CD4-positive, alpha-beta memory T cell (primary cell): ENCODE data around the gene SLC43A2. TPM values are rescaled to one million over a fixed set of nuclear protein-coding genes. Genes with fewer than 3 reads are reported as not detected.
A peak's percentile ranks its signal among the peaks of the same experiment; 100 is the strongest.

Experiments used
- CTCF ChIA-PET: fragments of 350-600 bp; sonication (Branson Sonifier 250); formaldehyde crosslinking; loops from one replicate; lab custom pipeline; 2021; ENCODE audit warnings: inconsistent platforms; ENCODE audit not compliant: partially characterized antibody; lab: Charles Lee
- POLR2A ChIA-PET: fragments of 350-600 bp; sonication (Branson Sonifier 250); formaldehyde crosslinking; loops from one replicate; lab custom pipeline; 2021; ENCODE audit not compliant: partially characterized antibody; lab: Charles Lee
- DNase-seq, 5 donors: peaks; one replicate each; pipeline versions ENCODE4 v3.0.0 to v3.0.0-alpha.2; 2020 to 2022; ENCODE audit warnings: mixed read lengths in 1 of 5
- H3K27ac ChIP-seq: one replicate; pipeline ENCODE4 v1.7.0; 2013; ENCODE audit warnings: low read depth, low read length
- H3K27me3 ChIP-seq: 2 replicates; pipeline ENCODE4 v1.7.0; 2013; ENCODE audit warnings: mild to moderate bottlenecking, low read length, moderate library complexity; ENCODE audit not compliant: insufficient read depth
- H3K36me3 ChIP-seq: 2 replicates; pipeline ENCODE4 v1.7.0; 2013; ENCODE audit warnings: mild to moderate bottlenecking, low read length, moderate library complexity; ENCODE audit not compliant: insufficient read depth
- H3K4me1 ChIP-seq: 2 replicates; pipeline ENCODE4 v1.7.0; 2013; ENCODE audit warnings: mild to moderate bottlenecking, low read length, moderate library complexity; ENCODE audit not compliant: insufficient read depth
- H3K4me3 ChIP-seq, 2 donors: one replicate each; pipeline ENCODE4 v1.7.0; 2013; ENCODE audit warnings: low read length in 2 of 2, mild to moderate bottlenecking in 1 of 2
- H3K9me3 ChIP-seq, 2 donors: one replicate each; pipeline ENCODE4 v1.7.0; 2013; ENCODE audit warnings: low read length in 2 of 2, control low read depth in 1 of 2; ENCODE audit not compliant: control insufficient read depth in 1 of 2
- H3K27ac Mint-ChIP-seq, 7 donors: one replicate each; pipeline ENCODE4 v1.8.0; 2020 to 2021; ENCODE audit warnings: mixed read lengths in 7 of 7, mild to moderate bottlenecking in 6 of 7, inconsistent platforms in 3 of 7, moderate library complexity in 3 of 7
- H3K27me3 Mint-ChIP-seq, 2 donors: one replicate each; pipeline ENCODE4 v1.8.0; 2020 to 2021; ENCODE audit warnings: mixed read lengths in 2 of 2
- H3K36me3 Mint-ChIP-seq, 2 donors: one replicate each; pipeline ENCODE4 v1.8.0; 2020 to 2021; ENCODE audit warnings: mixed read lengths in 2 of 2, inconsistent platforms in 1 of 2, mild to moderate bottlenecking in 1 of 2
- H3K4me1 Mint-ChIP-seq, 4 donors: one replicate each; pipeline ENCODE4 v1.8.0; 2020 to 2021; ENCODE audit warnings: mixed read lengths in 4 of 4, mild to moderate bottlenecking in 1 of 4
- H3K4me3 Mint-ChIP-seq, 8 donors: one replicate each; pipeline ENCODE4 v1.8.0; 2020 to 2021; ENCODE audit warnings: mixed read lengths in 8 of 8, mild to moderate bottlenecking in 7 of 8, moderate library complexity in 6 of 8, inconsistent platforms in 3 of 8
- H3K9me3 Mint-ChIP-seq, 8 donors: one replicate each; pipeline ENCODE4 v1.8.0; 2020 to 2021; ENCODE audit warnings: mixed read lengths in 8 of 8, mild to moderate bottlenecking in 5 of 8, inconsistent platforms in 3 of 8, moderate library complexity in 1 of 8
- intact Hi-C: fragments of 100-400 bp; cut with micrococcal nuclease; formaldehyde crosslinking; loops from one replicate; pipeline ENCODE4 v1.15.1; 2023
- polyA plus RNA-seq, 2 donors: library from polyadenylated mRNA; unstranded; fragments of 300-500 nt; fragmentation: Illumina TruSeq; gene quantifications; one replicate each; pipeline ENCODE4 v1.2.3, GENCODE V29; 2021
- total RNA-seq, 2 experiments: library from RNA; stranded (reverse); gene quantifications; one replicate each; pipeline ENCODE4 v1.2.3, GENCODE V29; 2021

Gene SLC43A2
- total and polyA plus RNA-seq, 4 experiments from 2014 or later: 0.56 to 3.3 (median 1.3) TPM

GRCh38 chr17:1608676-1609075 lies 20.0 kb downstream of the SLC43A2 start:
- DNase-seq: no peak
- Mint-ChIP-seq H3K4me1 (peaks cover 0 to 4% (median 1%) of the 10 kb centered on the region in 4 donors), H3K36me3 (no peaks in the 10 kb centered on the region), H3K27ac (peak overlapping the region in 1 of 7 donors; percentile 51), H3K9me3 (no peaks in the 10 kb centered on the region), H3K4me3 (no peak overlapping the region), H3K27me3 (peaks cover 0 to 2% of the 10 kb centered on the region in 2 donors)
- POLR2A ChIA-PET: no interaction called here
- Histone ChIP-seq H3K36me3 (no peaks in the 10 kb centered on the region), H3K27me3 (no peaks in the 10 kb centered on the region), H3K4me1 (no peaks in the 10 kb centered on the region), H3K4me3 (no peak overlapping the region), H3K27ac (no peak overlapping the region), H3K9me3 (no peaks in the 10 kb centered on the region)
- CTCF ChIA-PET: no interaction called here
- intact Hi-C loops: no loop called here

GRCh38 chr17:1607971-1608320 lies 20.7 kb downstream of the SLC43A2 start:
- Histone ChIP-seq H3K27me3 (no peaks in the 10 kb centered on the region), H3K4me3 (no peak overlapping the region), H3K27ac (no peak overlapping the region), H3K9me3 (no peaks in the 10 kb centered on the region), H3K4me1 (no peaks in the 10 kb centered on the region), H3K36me3 (no peaks in the 10 kb centered on the region)
- H3K27ac Mint-ChIP-seq: peak overlapping the region in 1 of 7 donors; percentile 18
- DNase-seq: no peak
- no peaks in the 10 kb centered on the region for H3K36me3 Mint-ChIP-seq
- peaks cover 0 to 2% of the 10 kb centered on the region in 2 donors for H3K27me3 Mint-ChIP-seq
- intact Hi-C loops: no loop called here
- ChIA-PET POLR2A (no interaction called here), CTCF (no interaction called here)
- peaks cover 0 to 4% (median 1%) of the 10 kb centered on the region in 4 donors for H3K4me1 Mint-ChIP-seq
- no peaks in the 10 kb centered on the region for H3K9me3 Mint-ChIP-seq
- no peak overlapping the region for H3K4me3 Mint-ChIP-seq

GRCh38 chr17:1606352-1606985 lies 22.2 kb downstream of the SLC43A2 start:
- intact Hi-C loops: no loop called here
- H3K27me3 ChIP-seq: no peaks in the 10 kb centered on the region
- Mint-ChIP-seq H3K27ac (no peak overlapping the region), H3K9me3 (peaks cover 0 to 4% (median 0%) of the 10 kb centered on the region in 8 donors), H3K27me3 (peaks cover 0 to 2% of the 10 kb centered on the region in 2 donors), H3K4me3 (no peak overlapping the region), H3K36me3 (no peaks in the 10 kb centered on the region), H3K4me1 (peaks cover 0 to 4% (median 1%) of the 10 kb centered on the region in 4 donors)
- no peaks in the 10 kb centered on the region for H3K36me3 ChIP-seq
- no peak overlapping the region for H3K27ac ChIP-seq
- no peak overlapping the region for H3K4me3 ChIP-seq
- H3K4me1 ChIP-seq: no peaks in the 10 kb centered on the region
- ChIA-PET CTCF (no interaction called here), POLR2A (no interaction called here)
- no peaks in the 10 kb centered on the region for H3K9me3 ChIP-seq
- DNase-seq: no peak

DNA sequence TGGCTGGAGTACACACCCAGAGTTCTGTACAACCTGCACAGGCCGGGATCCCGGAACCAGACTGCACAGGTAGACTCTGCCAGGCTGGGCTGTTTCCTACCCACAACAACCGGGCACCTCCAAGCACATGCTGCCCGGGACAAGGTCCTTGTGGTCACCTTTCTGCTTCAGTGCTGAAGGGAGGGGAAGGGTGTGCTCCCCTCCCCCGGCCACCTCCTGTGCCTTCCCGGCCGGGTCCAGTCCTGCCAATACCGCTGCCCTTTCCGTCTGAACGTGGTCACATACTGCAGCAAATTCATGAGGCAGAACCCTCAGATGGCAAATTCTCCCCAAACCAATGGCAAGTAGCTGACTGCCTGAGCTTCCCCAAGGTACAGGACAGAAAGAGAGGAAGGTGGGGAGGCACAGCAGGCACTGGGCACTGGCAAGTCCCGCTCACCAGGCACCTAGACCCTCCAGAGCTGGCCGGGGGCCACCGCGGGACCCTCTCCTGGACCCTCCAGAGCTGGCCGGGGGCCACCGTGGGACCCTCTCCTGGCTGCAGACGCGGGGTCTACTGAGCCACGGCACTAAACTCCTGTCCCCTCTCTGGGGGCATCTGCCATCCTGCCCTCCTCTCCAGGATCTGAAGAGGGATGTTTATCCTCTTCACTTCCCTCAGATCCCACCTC lies 22.8 kb downstream of the SLC43A2 start:
- Mint-ChIP-seq H3K9me3 (peaks cover 0 to 7% (median 0%) of the 10 kb centered on the region in 8 donors), H3K27ac (no peak overlapping the region), H3K4me3 (no peak overlapping the region), H3K4me1 (peaks cover 0 to 4% (median 1%) of the 10 kb centered on the region in 4 donors), H3K36me3 (no peaks in the 10 kb centered on the region), H3K27me3 (peaks cover 0 to 2% of the 10 kb centered on the region in 2 donors)
- no peaks in the 10 kb centered on the region for H3K27me3 ChIP-seq
- ChIA-PET POLR2A (no interaction called here), CTCF (no interaction called here)
- intact Hi-C loops: no loop called here
- no peak overlapping the region for H3K27ac ChIP-seq
- no peaks in the 10 kb centered on the region for H3K9me3 ChIP-seq
- no peaks in the 10 kb centered on the region for H3K4me1 ChIP-seq
- no peak for DNase-seq
- H3K4me3 ChIP-seq: no peak overlapping the region
- no peaks in the 10 kb centered on the region for H3K36me3 ChIP-seq

DNA sequence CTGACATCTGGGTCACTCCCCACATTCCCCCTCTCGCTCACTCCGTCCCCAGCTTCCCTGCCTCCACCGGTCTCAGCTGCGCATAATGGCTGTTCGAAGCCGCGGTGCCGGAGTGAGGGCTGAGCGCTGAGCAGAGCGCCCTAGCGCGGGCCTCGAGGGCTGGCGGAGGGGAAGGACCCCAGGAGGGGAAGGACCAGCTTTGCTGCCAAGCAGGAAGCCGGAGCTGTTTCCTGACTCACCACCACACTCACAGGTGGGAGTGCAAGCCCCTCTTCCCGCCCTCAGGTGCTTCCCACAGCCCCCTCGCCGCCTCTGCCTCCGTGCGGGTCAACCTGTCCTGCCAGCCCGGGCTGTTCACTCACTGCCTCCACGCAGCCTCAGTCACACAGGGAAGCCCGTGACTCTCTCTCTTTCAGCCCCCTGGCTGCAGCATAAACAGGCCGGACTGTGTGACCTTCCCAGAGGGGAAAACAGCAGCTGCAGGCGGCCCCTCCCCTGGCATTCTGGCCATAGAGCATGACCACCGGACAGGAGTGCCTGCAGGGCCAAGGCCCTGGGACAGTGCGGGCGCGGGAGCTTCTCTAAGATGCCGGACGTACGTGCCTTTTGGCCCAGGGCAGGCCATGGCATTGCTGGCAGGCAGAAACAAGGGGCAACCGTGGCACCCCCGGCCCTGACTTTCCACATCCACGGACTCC lies 23.7 kb downstream of the SLC43A2 start:
- H3K27me3 ChIP-seq: no peaks in the 10 kb centered on the region
- intact Hi-C loops: no loop called here
- DNase-seq: no peak
- ChIA-PET POLR2A (no interaction called here), CTCF (no interaction called here)
- no peaks in the 10 kb centered on the region for H3K4me1 ChIP-seq
- Mint-ChIP-seq H3K36me3 (no peaks in the 10 kb centered on the region), H3K4me3 (no peak overlapping the region), H3K27ac (no peak overlapping the region), H3K9me3 (peaks cover 0 to 7% (median 0%) of the 10 kb centered on the region in 8 donors), H3K27me3 (peaks cover 0 to 2% of the 10 kb centered on the region in 2 donors), H3K4me1 (peaks cover 0 to 4% (median 1%) of the 10 kb centered on the region in 4 donors)
- no peak overlapping the region for H3K27ac ChIP-seq
- no peak overlapping the region for H3K4me3 ChIP-seq
- no peaks in the 10 kb centered on the region for H3K36me3 ChIP-seq
- no peaks in the 10 kb centered on the region for H3K9me3 ChIP-seq

GRCh38 chr17:1601571-1601970 lies 27.1 kb downstream of the SLC43A2 start:
- DNase-seq: no peak
- Histone ChIP-seq H3K9me3 (no peaks in the 10 kb centered on the region), H3K4me3 (no peak overlapping the region), H3K4me1 (no peaks in the 10 kb centered on the region), H3K36me3 (no peaks in the 10 kb centered on the region), H3K27ac (no peak overlapping the region), H3K27me3 (no peaks in the 10 kb centered on the region)
- ChIA-PET CTCF (no interaction called here), POLR2A (no interaction called here)
- Mint-ChIP-seq H3K4me1 (no peaks in the 10 kb centered on the region), H3K9me3 (peaks cover 0 to 7% (median 0%) of the 10 kb centered on the region in 8 donors), H3K27me3 (peaks cover 0 to 2% of the 10 kb centered on the region in 2 donors), H3K27ac (no peak overlapping the region), H3K4me3 (no peak overlapping the region), H3K36me3 (no peaks in the 10 kb centered on the region)
- intact Hi-C loops: no loop called here

- intact Hi-C loops: no loop called here
- POLR2A ChIA-PET: no interaction called here
- Mint-ChIP-seq H3K9me3 (peaks cover 0 to 7% (median 0%) of the 10 kb centered on the region in 8 donors), H3K4me3 (no peak overlapping the region), H3K36me3 (no peaks in the 10 kb centered on the region), H3K27ac (no peak overlapping the region), H3K4me1 (no peaks in the 10 kb centered on the region), H3K27me3 (no peaks in the 10 kb centered on the region)
- H3K27ac ChIP-seq: no peak overlapping the region
- CTCF ChIA-PET: no interaction called here
- H3K36me3 ChIP-seq: no peaks in the 10 kb centered on the region
- H3K27me3 ChIP-seq: no peaks in the 10 kb centered on the region
- no peaks in the 10 kb centered on the region for H3K9me3 ChIP-seq
- no peaks in the 10 kb centered on the region for H3K4me1 ChIP-seq
- DNase-seq: no peak
- H3K4me3 ChIP-seq: no peak overlapping the region
Measured at GRCh38 chr17:1598399-1599095, 30.1 kb downstream of the SLC43A2 start.
